Activated CD8-positive, alpha-beta memory T cell treated with anti-CD3 and anti-CD28 coated beads for 36 hours (primary cell): ENCODE measurements around the gene OR2S2. TPM values are rescaled to one million over a fixed set of nuclear protein-coding genes. Genes with fewer than 3 reads are reported as not detected.
"Not testable (repeated sequence)": the region's sequence is repeated elsewhere in the genome, so short reads cannot be mapped to it uniquely, and the experiment has no call there.

Source experiments
- CTCF ChIA-PET: fragments of 350-600 bp; sonication (Branson Sonifier 250); formaldehyde crosslinking; loops from one replicate; lab custom pipeline; 2021; ENCODE audit warnings: antibody characterized with exemption; lab: Charles Lee
- POLR2A ChIA-PET: fragments of 350-600 bp; sonication (Branson Sonifier 250); formaldehyde crosslinking; loops from one replicate; lab custom pipeline; 2021; ENCODE audit warnings: antibody characterized with exemption; lab: Charles Lee
- total RNA-seq, 2 experiments: library from RNA; stranded (reverse); gene quantifications; one replicate each; pipeline ENCODE4 v1.2.3, GENCODE V29; 2021

OR2S2 gene
- total RNA-seq, 2 experiments from 2014 or later = not detected

DNA sequence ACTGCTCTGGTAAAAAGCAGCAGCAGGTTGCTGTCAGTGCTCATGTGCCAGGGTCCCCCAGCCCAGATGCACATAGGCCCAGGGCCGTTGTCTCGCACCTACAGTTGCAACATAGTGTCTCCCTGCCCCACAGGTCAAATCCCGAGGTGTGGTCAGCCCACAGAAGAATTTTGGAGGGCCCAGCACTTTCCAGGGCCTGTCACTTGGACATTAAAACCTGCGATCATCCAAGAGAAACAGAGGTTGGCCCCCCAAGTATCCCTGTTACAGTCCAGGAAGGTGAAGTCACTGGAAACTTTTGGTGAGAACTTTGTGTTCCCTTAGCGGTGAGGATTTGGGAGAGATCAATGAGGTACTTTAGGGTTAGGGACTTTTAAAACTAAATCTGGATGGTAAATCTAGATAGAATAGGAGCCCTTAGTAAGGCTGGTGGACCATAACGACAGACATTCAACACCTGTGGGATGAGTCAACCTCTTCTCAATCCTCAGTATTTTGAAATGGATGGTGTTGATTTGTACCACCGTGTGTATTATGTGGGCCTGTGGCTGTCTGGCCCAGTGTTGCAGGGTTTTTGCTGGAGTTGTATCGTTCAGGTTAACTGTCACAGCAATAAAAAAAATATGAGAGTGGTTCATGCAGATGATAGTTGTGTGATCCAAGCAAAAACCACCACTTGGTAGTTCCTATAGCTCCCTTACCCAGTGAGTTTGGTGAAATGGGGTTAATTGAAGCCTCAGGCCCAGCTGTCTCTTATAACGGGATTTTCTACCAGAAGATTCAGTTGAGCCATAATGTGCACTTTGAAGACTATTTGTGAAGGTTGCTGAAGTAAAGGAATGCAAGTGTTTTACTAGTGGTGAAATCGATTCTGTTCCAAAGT, 19.2 kb downstream of the OR2S2 start:
- ChIA-PET CTCF (interaction anchor here (1.4 kb wide), 1 partner anchor 16 kb away, joined by 3 read pairs; no protein-coding TSS in a partner anchor), POLR2A (no interaction called here)

DNA sequence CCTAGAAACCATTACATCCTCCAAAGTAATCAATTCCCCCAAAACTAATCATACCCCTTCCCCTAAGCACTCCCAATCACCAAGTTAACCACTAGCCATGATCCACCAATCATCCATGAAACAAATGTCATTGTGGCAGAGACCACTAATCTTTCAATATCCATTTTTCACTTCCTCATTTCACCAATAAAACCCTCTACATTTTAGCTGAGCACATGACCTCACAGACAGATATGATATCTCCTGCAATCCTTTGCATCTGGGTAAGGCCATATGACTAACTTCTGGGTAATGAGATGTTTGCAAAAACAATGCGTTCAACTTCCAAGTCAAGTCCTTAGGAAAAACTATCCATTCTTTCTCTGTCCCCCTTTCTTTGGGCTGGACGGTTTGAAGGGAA, 20.7 kb downstream of the OR2S2 start:
- CTCF ChIA-PET = interaction anchor here (1.4 kb wide), 1 partner anchor 17 kb away, joined by 3 read pairs; no protein-coding TSS in a partner anchor

DNA sequence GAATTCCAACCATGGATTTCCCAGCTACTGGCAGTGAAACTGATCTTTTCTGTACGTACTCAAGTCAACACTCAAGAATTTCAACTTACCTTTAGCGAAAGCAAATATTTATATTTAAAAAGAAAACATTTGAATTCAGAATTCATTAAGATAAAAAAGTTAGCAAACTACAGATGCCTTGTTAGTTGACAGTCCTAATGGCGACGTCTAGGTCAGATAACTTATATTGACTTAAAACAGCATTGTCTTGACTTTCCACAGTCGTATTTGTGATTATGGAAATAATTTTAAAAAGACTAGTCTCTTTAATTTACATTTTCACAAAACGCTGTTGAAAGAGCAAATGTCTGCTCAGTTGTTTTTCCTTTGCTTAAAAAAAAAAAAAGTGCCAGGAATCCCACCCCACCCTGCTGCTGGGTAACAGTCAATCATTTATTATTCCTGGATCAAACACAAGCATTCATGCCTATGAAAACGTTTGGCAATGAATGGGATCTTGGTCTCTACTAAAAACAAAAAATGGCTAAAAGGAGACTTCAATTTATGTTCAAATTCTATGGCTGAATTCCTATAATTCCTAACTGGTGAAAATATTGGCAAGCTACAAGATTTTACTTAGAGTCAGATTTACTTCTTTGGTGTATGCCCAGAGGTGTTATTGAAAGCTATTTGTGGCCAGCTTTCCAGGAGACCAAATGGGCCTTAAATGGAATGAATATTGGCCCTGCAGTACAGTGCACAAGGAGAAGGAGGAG, 22.0 kb downstream of the OR2S2 start:
- ChIA-PET POLR2A (interaction anchor here (0.6 kb wide), 1 partner anchor 81 kb away, joined by 3 read pairs; no protein-coding TSS in a partner anchor), CTCF (no interaction called here)

More for the DNA sequence above, 20.7 kb downstream of the OR2S2 start:
- POLR2A ChIA-PET = no interaction called here

DNA sequence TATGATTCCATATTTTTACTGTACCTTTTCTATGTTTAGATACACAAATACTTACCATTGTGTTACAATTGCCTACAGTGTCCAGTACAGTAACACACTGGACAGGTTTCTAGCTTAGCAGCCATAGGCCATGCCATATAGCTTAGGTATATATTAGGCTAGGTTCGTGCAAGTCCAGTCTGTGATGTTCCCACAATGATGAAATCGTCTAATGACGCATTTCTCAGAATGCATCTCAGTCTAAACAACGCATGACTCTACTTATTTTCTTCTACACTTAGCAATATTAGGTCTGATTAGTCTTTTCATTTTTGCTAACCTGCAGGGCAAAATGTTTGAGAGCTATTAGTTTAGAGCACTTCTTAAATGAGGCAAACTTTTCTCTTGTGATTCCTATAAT, 22.7 kb downstream of the OR2S2 start:
- ChIA-PET CTCF (no interaction called here), POLR2A (no interaction called here)

DNA sequence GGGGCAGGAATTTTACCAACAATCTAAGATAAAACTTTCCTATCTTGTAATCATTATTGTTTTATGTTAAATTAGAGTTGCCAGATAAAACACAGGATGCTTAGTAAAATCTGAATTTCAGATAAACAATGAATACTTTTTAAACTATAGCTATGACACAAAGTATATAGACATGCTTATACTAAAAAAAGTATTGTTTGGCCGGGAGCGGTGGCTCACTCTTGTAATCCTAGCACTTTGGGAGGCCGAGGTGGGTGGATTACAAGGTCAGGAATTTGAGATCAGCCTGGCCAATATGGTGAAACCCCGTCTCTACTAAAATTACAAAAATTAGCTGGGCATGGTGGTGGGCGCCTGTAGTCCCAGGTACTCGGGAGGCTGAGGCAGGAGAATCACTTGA, 23.9 kb downstream of the OR2S2 start:
- POLR2A ChIA-PET, CTCF ChIA-PET: not testable (repeated sequence)

DNA sequence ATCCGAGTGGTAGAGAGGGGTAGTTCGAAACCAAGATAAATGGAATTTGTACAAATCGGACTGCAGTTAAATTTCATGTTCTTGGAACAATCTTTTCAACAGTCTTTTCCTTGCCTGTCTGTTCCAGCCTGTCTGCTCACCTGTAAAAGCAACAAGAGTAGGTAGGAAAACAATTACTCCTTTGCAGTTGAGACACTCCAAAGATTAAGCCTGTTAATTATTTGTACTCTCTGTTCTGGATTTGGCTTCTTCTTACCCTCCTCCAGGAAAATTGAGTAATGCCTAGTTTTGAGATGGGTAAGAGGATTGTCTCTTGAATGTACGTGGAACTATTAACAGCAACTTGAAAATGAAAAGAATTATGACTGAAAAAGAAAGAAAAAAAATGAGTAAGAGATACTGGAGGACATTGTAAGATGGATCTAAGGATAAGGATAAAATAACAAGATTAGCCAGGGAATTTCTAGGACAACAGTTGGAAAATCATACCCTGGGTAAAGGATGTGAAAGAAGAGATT, 24.3 kb downstream of the OR2S2 start:
- ChIA-PET POLR2A (no interaction called here), CTCF (interaction anchor here (2.1 kb wide), 1 partner anchor 11 kb away, joined by 6 read pairs; no protein-coding TSS in a partner anchor)

DNA sequence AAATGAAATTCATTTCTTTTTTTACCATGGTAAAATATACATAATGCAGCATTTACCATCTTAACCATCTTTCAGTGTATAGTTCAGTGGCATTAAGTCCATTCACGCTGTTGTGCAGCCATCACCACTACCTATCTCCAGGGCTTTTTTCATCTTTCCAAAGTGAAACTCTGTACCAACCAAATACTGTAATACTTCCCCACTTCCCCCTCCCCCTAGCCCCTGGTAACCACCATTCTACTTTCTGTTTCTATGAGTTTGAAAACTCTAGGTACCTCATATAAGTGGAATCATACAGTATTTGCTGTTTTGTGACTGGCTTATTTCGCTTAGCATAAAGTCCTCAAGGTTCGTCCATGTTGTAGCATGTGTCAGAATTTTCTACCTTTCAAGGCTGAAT, 25.2 kb downstream of the OR2S2 start:
- ChIA-PET CTCF (interaction anchor here (0.6 to 2.1 kb wide), 3 partner anchors 11 to 92 kb away, joined by 3 to 7 read pairs (median 6); no protein-coding TSS in a partner anchor), POLR2A (no interaction called here)

DNA sequence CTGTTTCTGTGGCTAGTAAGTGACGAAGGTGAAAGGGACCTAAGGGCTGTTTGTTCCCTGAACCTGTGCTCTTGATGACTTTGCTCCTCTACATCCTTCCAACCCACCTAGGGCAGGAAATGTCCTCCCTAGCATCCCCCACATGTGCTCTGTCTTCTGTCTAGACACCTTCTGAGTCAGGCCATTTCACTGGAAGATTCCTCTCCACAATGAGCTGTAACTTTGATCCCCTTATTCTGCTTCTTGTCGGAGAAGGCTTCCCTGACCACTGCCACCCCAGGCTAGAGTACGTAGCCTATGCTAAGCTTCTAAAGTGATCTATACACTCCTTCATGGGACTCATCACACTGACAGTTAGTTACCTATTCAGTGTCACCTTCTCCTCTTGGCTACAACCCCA, 27.0 kb downstream of the OR2S2 start:
- ChIA-PET POLR2A (no interaction called here), CTCF (interaction anchor here (1.2 kb wide), 1 partner anchor 20 kb away, joined by 4 read pairs; no protein-coding TSS in a partner anchor)

DNA sequence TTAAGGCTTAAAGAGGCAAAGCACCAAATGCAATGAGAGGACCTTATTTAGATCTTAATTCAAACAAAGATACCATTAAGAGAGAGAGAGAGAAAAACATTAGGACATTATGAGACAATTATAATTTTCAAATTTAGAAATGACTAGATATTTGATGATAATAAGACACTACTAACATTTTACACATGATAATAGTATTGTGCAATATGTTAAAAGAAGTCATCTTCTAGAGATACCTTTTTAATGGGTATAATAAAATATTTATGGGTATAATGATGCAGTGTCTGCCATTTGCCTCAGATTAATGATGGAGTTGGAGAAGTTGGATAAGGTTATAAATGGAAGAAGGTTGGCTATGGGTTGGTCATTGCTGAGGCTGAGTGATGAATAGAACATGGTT, 27.4 kb downstream of the OR2S2 start:
- CTCF ChIA-PET = no interaction called here

DNA sequence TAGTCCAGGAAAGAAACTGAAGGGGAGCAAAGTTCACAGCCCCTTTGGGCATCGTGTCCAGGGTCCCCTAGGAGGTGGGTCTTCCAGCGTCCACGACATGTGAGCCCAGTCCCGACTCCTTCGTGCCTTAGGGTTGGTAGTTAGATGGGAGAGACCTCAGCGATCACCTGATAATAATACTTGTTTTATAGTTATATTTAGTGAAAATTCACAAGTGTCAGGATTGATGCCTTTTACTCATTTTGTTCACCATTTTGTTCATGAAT, 28.6 kb downstream of the OR2S2 start:
- POLR2A ChIA-PET = no interaction called here
- CTCF ChIA-PET = interaction anchor here (1.1 kb wide), 1 partner anchor 26 kb away, joined by 4 read pairs; no protein-coding TSS in a partner anchor

More for the DNA sequence above, 27.4 kb downstream of the OR2S2 start:
- POLR2A ChIA-PET = no interaction called here

DNA sequence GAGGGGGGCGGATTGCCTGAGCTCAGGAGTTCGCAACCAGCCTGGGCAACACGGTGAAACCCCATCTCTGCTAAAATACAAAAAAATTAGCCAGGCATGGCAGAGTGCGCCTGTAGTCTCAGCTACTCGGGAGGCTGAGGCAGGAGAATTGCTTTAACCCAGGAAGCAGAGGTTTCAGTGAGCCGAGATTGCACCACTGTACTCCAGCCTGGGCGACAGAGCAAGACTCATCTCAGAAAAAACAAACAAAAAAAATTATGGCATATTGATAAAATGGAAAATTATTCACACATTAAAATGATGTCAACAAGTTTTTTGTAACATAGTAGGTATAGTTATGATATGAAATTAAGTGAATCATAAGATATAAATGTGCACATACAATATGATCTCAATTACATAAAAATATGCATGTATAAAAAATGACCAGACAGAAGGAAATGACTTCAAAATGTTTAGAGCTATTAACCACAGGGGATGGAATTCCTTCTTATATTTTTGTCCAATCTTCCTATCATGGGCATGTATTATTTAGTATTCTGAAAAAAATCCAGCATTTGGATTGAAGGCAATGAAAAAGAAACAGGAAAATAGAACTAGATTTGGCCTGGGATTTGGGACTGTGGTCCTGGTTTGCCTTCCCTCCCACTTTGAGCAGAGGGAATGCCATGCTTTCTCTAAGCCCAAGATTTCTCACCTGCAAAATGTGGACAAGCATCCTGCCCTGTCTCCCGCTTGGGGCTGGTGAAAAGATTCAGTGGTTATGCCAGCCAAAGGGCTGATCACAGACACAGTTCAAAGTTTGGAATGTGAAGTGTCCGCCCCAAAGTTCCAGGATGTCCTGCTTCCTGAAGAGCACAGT, 29.1 kb downstream of the OR2S2 start:
- ChIA-PET POLR2A (no interaction called here), CTCF (interaction anchor here (1.1 kb wide), 1 partner anchor 25 kb away, joined by 4 read pairs; no protein-coding TSS in a partner anchor)

DNA sequence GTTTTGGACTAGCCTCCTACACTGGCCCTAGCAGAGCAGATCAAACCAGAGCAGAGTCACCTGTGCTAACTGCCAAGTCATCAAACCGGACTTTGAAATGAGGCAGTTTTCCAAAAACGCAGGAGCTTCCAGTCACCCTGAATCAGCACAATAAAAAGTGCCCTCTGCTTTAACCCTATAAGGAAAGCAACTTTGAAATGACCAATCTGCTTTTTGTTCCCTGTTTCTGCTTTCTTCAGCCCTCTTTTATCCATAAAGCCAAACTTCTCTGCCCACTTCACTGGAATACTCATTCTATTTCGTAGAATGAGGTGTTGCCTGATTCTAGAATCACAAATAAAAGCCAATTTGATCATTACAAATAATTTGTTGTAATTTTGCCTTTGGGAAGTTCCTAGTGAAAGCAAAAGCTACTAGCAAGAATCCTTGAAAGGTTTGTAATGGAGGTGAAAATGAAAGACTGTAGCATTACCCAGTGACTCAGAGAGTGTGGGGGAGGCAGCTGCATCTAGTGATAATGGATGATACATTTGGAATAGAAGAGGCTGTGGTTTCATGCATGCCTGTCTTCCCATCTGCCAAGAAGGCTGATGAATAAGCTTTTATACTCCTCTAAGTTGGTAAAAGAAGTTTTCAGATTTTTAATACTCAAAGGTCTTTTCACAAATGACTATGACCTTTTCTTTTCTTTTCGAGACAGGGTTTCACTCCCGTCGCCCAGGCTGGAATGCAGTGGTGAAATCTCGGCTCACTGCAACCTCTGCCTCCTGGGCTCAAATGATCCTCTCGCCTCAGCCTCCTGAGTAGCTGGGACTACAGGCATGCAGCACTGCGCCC, 33.8 kb downstream of the OR2S2 start:
- ChIA-PET CTCF (interaction anchor here (0.7 to 1.3 kb wide), 4 partner anchors 17 to 31 kb away, joined by 3 to 5 read pairs (median 4); no protein-coding TSS in a partner anchor), POLR2A (no interaction called here)

DNA sequence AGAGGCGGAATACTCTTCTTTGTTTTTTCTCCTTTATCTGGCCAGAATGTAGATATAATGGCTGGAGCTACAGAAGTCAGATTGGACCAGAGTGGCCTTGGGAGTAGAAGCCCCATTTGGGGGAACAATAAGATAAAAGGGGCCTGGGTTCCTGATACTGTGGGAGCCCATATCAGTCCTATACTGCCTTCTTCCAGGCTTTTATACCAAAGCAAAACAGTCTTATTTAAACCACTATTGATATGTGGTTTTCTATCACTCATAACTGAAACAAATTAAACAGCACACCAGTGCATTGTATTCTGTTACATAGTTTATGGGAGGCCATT, 34.4 kb downstream of the OR2S2 start:
- ChIA-PET CTCF (interaction anchor here (1.2 to 1.3 kb wide), 2 partner anchors 21 to 31 kb away, joined by 5 read pairs; no protein-coding TSS in a partner anchor), POLR2A (no interaction called here)

DNA sequence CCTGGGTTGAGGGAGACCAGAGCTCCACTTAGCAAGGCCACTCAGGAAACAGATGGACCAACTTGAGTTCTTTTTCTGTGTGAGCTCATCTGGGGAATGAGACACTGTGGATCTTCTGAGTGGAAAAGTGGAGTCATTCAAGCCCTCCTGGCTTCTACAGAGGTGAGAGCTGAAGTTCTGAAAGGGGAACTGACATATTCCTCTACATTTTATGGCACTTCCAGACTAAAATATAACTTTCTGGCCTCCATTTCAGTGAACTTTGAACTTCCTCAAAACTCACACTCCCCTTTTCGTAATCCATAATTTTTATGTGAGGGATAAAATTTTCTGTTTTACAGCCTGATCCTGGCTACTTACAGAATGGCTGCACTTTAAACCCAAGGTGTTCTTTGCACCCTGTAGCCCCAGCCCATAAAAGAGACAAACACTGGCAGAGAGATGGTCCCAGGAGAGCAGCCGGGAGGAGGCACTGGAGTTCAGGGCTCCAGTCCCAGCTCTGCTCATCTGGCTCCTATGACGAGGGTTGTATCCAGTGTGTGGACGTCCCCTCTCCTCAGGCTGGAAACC, 37.8 kb downstream of the OR2S2 start:
- POLR2A ChIA-PET = no interaction called here
- CTCF ChIA-PET = interaction anchor here (1.0 to 1.9 kb wide), 2 partner anchors 17 to 35 kb away, joined by 3 to 7 read pairs; no protein-coding TSS in a partner anchor

DNA sequence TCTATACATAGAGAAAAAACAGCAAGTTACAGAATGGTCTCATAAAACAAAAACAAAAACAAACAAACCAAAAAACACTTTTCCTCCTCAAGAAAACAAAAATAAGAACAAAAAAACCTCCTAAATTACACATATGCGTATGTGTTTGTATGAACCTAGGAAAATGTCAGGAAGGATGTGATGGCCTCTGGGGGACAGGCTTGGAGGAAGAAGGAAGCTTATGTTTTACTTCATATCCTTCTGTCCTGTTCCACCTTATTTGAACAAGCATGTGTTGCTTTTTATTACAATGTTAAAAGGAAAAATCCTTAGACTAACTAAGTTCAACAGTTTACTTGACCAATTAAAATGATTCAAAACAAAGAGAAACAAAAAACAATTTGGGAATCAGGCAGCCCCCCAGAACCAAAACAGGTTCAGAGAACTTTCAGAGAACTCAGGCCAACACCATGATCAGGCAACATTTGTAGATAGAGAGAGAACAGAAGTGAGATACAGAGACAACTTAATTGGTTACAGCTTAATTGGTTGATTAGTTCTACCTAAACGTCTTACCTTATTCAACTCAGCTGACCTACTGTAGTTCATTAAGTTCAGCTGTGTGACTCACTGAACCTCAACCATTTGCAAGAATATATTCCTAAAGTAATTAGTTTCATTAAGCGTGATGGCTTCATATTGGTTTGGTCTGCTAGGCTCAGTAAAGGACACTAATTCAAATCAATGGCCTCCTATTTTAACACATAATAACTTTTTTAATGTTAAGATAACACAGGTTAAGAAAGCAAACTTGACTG, 38.5 kb downstream of the OR2S2 start:
- ChIA-PET POLR2A (no interaction called here), CTCF (interaction anchor here (1.0 to 1.9 kb wide), 2 partner anchors 16 to 36 kb away, joined by 3 to 7 read pairs; no protein-coding TSS in a partner anchor)

DNA sequence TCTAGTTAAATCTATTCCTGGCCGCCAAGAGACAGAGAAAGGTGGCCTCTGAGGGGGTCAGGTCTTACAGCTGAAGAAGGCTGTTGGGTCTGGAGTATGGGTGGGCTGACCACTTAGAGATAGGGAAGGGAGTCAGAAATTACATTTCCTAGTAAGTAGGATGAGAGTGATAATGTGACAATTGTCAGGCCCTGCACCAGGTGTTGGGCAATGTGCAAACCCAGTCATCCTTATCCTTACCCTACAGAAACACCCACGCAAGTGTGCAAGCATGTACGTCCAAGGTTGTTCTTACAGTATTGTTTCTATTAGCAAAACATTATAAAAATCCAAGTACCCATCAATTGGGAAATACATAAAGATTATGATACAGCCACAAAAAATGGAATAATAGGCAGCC, 39.2 kb downstream of the OR2S2 start:
- POLR2A ChIA-PET = no interaction called here
- CTCF ChIA-PET = no interaction called here

DNA sequence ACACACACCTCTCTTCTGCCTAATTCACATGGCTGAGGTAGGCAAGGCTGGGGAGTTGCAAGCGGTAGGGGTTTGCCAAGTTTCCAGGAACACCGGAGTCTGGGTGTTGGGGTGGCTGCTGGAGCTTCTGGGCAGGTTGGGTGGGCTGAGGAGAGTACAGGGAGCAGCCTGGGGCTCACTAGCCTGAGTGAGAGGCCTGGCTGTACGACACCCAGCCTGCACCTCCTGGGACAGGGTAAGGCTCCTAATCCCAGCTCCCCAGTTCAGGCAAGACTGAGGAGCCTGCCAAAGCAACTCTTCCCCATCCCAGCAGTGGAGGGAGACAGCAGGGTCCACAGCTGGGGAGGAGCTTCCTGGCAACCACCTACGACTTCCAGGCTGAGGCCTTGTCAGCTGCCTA, 40.7 kb downstream of the OR2S2 start:
- ChIA-PET CTCF (no interaction called here), POLR2A (no interaction called here)
